A673 (cell line): Measurements from ENCODE around the gene GOLPH3. TPM values are rescaled to one million over a fixed set of nuclear protein-coding genes. Genes with fewer than 3 reads are reported as not detected.

Source experiments
- BruUV-seq: library from RNA; stranded (reverse); fragments of 400-500 nt; replicated peaks from 2 replicates; lab custom pipeline; 2021; lab: Mats Ljungman, UMichigan
- CTCF ChIA-PET: fragments of 300-600 bp; sonication (Branson Sonifier 250); formaldehyde crosslinking; loops from one replicate; lab custom pipeline; 2022; ENCODE audit warnings: antibody characterized with exemption; lab: Charles Lee
- POLR2A ChIA-PET: fragments of 300-600 bp; sonication (Branson Sonifier 250); formaldehyde crosslinking; loops from one replicate; lab custom pipeline; 2022; ENCODE audit warnings: antibody characterized with exemption; ENCODE audit not compliant: low non-redundant PET; lab: Charles Lee
- DNase-seq: peaks from one replicate; pipeline ENCODE4 v3.0.0-alpha.2; 2015; ENCODE audit warnings: low spot score
- H3K27ac ChIP-seq: fragments of 200-600 bp; sonication (generic); 2 replicates; pipeline ENCODE4 v1.5.1; 2016; ENCODE audit warnings: mixed run types, low read depth, mild to moderate bottlenecking, mixed read lengths, antibody characterized with exemption, low read length; ENCODE audit not compliant: poor library complexity, severe bottlenecking
- H3K27me3 ChIP-seq: fragments of 200-600 bp; sonication (generic); replicated peaks from 2 replicates; pipeline ENCODE4 v1.6.1; 2017; ENCODE audit warnings: mixed run types, low read depth, mild to moderate bottlenecking, mixed read lengths, antibody characterized with exemption, low read length; ENCODE audit not compliant: insufficient read depth, poor library complexity
- H3K36me3 ChIP-seq: fragments of 200-600 bp; sonication (generic); 2 replicates; pipeline ENCODE4 v1.6.1; 2016; ENCODE audit warnings: mixed run types, mild to moderate bottlenecking, mixed read lengths, antibody characterized with exemption, low read length; ENCODE audit not compliant: insufficient read depth, poor library complexity, severe bottlenecking
- H3K4me1 ChIP-seq: fragments of 200-600 bp; sonication (generic); 2 replicates; pipeline ENCODE4 v1.6.1; 2017; ENCODE audit warnings: mixed run types, mild to moderate bottlenecking, mixed read lengths, antibody characterized with exemption, low read length; ENCODE audit not compliant: insufficient read depth, poor library complexity, severe bottlenecking
- H3K4me3 ChIP-seq: fragments of 200-600 bp; sonication (generic); 2 replicates; pipeline ENCODE4 v1.5.1; 2016; ENCODE audit warnings: low read depth, mixed run types, mild to moderate bottlenecking, mixed read lengths, low read length; ENCODE audit not compliant: poor library complexity, severe bottlenecking
- H3K9me3 ChIP-seq: fragments of 200-600 bp; sonication (generic); 2 replicates; pipeline ENCODE4 v1.6.1; 2016; ENCODE audit warnings: mixed run types, low read depth, mild to moderate bottlenecking, mixed read lengths, antibody characterized with exemption, low read length; ENCODE audit not compliant: poor library complexity, severe bottlenecking
- CTCF ChIP-seq: fragments of 300-800, 200-600 bp; sonication (generic); conservative IDR thresholded peaks from 2 replicates; pipeline ENCODE4 v1.5.1; 2017; ENCODE audit warnings: low read depth, mild to moderate bottlenecking, antibody characterized with exemption, low read length, moderate library complexity, mixed read lengths
- EZH2 ChIP-seq: fragments of 200-600 bp; sonication (generic); IDR thresholded peaks from 2 replicates; pipeline ENCODE4 v1.6.1; 2017; ENCODE audit warnings: borderline replicate concordance, low read depth, mild to moderate bottlenecking, mixed read lengths, antibody characterized with exemption, low read length; ENCODE audit not compliant: poor library complexity, severe bottlenecking
- intact Hi-C: fragments of 100-400 bp; cut with micrococcal nuclease; formaldehyde crosslinking; loops from one replicate; pipeline ENCODE4 v1.10.0; 2022; ENCODE audit not compliant: unreplicated experiment
- total RNA-seq: library from RNA; stranded (reverse); gene quantifications from 2 replicates; pipeline ENCODE4 v1.2.3, GENCODE V29; 2021

GOLPH3 gene
- total RNA-seq, 1 experiment from 2014 or later: 64.6 TPM

- Histone ChIP-seq H3K4me1 (peaks cover 4% of the 10 kb centered on the region), H3K9me3 (no peaks in the 10 kb centered on the region), H3K27me3 (no peaks in the 10 kb centered on the region), H3K36me3 (peaks cover 24% of the 10 kb centered on the region), H3K27ac (no peak overlapping the region), H3K4me3 (no peak overlapping the region)
- intact Hi-C loops: no loop called here
- no peak for DNase-seq
- POLR2A ChIA-PET: no interaction called here
- CTCF ChIA-PET: interaction anchor here (0.6 kb wide), 1 partner anchor 426 kb away, joined by 3 read pairs; no protein-coding TSS in a partner anchor
- BruUV-seq: no TSS peak
- TF ChIP-seq EZH2 (no peak), CTCF (no peak)
Observed at GRCh38 chr5:32163785-32164184, 10.3 kb downstream of the GOLPH3 start.

DNA sequence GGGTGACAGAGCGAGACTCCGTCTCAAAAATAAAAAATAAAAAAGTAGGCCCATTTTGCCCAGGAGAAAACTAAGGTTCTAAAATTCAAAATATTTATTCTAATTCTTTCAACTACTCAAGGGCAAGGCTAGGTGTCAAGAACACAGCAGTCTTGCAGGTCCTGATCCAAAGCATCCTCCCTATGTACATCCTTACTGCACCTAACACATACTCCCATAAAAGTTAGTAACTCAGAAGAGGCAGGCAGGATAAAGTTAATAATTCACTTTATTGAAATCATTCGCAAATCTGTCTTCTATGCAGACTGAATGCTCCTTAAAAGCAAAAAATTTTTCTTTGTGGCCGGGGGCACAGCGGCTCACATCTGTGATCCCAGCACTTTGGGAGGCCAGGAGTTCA, 11.1 kb downstream of the GOLPH3 start:
- H3K27me3 ChIP-seq: no peaks in the 10 kb centered on the region
- TF ChIP-seq CTCF (no peak), EZH2 (no peak)
- H3K4me1 ChIP-seq: peaks cover 8% of the 10 kb centered on the region
- intact Hi-C loops: no loop called here
- no peaks in the 10 kb centered on the region for H3K9me3 ChIP-seq
- H3K27ac ChIP-seq: no peak overlapping the region
- POLR2A ChIA-PET: no interaction called here
- CTCF ChIA-PET: no interaction called here
- no peak for DNase-seq
- no TSS peak for BruUV-seq
- peaks cover 17% of the 10 kb centered on the region for H3K36me3 ChIP-seq
- no peak overlapping the region for H3K4me3 ChIP-seq

- no peak overlapping the region for H3K27ac ChIP-seq
- H3K36me3 ChIP-seq: no peaks in the 10 kb centered on the region
- intact Hi-C loops: no loop called here
- no peaks in the 10 kb centered on the region for H3K27me3 ChIP-seq
- no TSS peak for BruUV-seq
- ChIA-PET CTCF (no interaction called here), POLR2A (no interaction called here)
- H3K4me1 ChIP-seq: peaks cover 4% of the 10 kb centered on the region
- H3K4me3 ChIP-seq: no peak overlapping the region
- H3K9me3 ChIP-seq: no peaks in the 10 kb centered on the region
- DNase-seq: no peak
- TF ChIP-seq CTCF (no peak), EZH2 (no peak)
Observed at GRCh38 chr5:32160228-32160627, 13.9 kb downstream of the GOLPH3 start.
